Parathyroid adenoma (tissue), 2 donors: ENCODE results near the gene DNAL1.

ENCODE experiments used
- H2AFZ ChIP-seq: fragments of 300-600 bp; sonication (generic); one replicate; pipeline ENCODE4 v1.7.0; 2017; ENCODE audit warnings: antibody characterized with exemption, mild to moderate bottlenecking
- H3K27ac ChIP-seq: fragments of 300-600 bp; sonication (generic); one replicate; pipeline ENCODE4 v1.7.0; 2017
- H3K27me3 ChIP-seq: fragments of 300-600 bp; sonication (generic); one replicate; pipeline ENCODE4 v1.7.0; 2017; ENCODE audit warnings: low read length; ENCODE audit not compliant: control insufficient read depth, insufficient read depth
- H3K36me3 ChIP-seq: fragments of 300-600 bp; sonication (generic); one replicate; pipeline ENCODE4 v1.7.0; 2017; ENCODE audit warnings: low read length; ENCODE audit not compliant: control insufficient read depth, insufficient read depth
- H3K4me1 ChIP-seq: fragments of 300-600 bp; sonication (generic); one replicate; pipeline ENCODE4 v1.7.0; 2017; ENCODE audit warnings: control low read depth
- H3K4me2 ChIP-seq: fragments of 300-600 bp; sonication (generic); one replicate; pipeline ENCODE4 v1.7.0; 2017; ENCODE audit warnings: low read length
- H3K4me3 ChIP-seq: fragments of 300-600 bp; sonication (generic); one replicate; pipeline ENCODE4 v1.7.0; 2017; ENCODE audit warnings: low read depth, low read length
- H3K79me2 ChIP-seq: fragments of 300-600 bp; sonication (generic); one replicate; pipeline ENCODE4 v1.7.0; 2017; ENCODE audit warnings: control low read depth
- H3K9ac ChIP-seq: fragments of 300-600 bp; sonication (generic); one replicate; pipeline ENCODE4 v1.7.0; 2017; ENCODE audit warnings: mild to moderate bottlenecking
- H3K9me3 ChIP-seq: fragments of 300-600 bp; sonication (generic); one replicate; pipeline ENCODE4 v1.7.0; 2017; ENCODE audit warnings: low read length; ENCODE audit not compliant: control insufficient read depth
- CTCF ChIP-seq: fragments of 300-600 bp; sonication (generic); IDR thresholded peaks from one replicate; pipeline ENCODE4 v1.7.0; 2017; ENCODE audit warnings: antibody characterized with exemption, mild to moderate bottlenecking
- donor health status: primary hyperparathyroidism.

DNAL1 gene

DNA sequence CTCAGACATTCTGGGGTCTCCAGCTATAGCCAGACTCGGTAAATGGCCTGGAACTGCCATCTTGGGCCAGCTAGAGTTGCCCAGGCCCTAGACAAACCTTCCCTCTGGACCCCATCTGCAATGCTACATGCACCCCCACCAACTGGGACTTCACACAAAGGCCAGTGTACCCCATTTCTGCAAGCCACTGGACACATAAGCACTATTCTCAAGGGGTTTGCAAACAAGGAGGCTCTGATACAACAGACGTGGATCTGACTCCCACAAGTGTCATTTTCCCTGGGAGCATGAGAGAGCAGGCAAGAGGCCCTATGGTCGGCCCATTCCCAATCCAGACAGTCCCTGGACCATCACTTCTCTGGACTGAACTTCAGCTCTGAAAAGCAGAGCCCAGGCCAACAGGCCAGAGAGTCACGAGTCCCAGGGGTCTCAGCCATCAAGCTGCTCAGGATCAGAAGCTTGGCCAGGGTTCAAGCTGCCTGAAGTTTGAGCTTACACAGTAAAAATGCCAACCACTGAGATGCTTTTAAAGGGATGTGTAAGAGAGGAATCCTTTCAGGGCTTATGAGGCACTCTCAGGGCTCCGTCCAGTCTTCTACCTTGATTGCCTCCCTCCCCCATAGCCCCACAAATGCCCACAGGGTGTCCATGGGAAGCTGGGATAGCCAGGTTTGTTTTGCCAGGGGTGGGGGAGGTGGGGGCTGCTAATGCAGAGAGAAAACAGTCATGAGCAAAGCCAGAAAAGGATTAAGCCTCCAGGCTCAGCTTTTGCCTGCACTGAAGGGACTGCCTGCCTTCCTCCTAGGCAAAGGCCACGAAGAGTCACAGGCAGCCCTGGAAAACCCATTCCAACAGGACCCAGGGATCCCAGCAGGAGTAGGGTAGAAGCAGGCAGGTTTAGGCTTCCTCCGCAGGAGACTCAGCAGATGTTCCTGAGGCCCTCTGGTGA is 101.1 kb downstream of the DNAL1 start:
- no peaks in the 10 kb centered on the region for H3K9me3 ChIP-seq
- no peak overlapping the region for H2AFZ ChIP-seq
- H3K79me2 ChIP-seq: peaks cover 85% of the 10 kb centered on the region
- H3K27me3 ChIP-seq: no peaks in the 10 kb centered on the region
- no peak overlapping the region for H3K4me2 ChIP-seq
- H3K36me3 ChIP-seq: no peaks in the 10 kb centered on the region
- peak overlapping the region; percentile 74 for H3K27ac ChIP-seq
- H3K9ac ChIP-seq: no peak overlapping the region
- TF ChIP-seq CTCF: no peak
- no peak overlapping the region for H3K4me3 ChIP-seq
- peaks cover 78% of the 10 kb centered on the region for H3K4me1 ChIP-seq

GRCh38 chr14:73746520-73747378 is 102.0 kb downstream of the DNAL1 start:
- Histone ChIP-seq H3K9ac (no peak overlapping the region), H2AFZ (no peak overlapping the region), H3K9me3 (no peaks in the 10 kb centered on the region), H3K4me1 (peaks cover 79% of the 10 kb centered on the region), H3K79me2 (peaks cover 90% of the 10 kb centered on the region), H3K27ac (peak overlapping the region; percentile 9), H3K4me2 (no peak overlapping the region), H3K27me3 (no peaks in the 10 kb centered on the region), H3K4me3 (no peak overlapping the region), H3K36me3 (no peaks in the 10 kb centered on the region)
- TF ChIP-seq CTCF: no peak

DNA sequence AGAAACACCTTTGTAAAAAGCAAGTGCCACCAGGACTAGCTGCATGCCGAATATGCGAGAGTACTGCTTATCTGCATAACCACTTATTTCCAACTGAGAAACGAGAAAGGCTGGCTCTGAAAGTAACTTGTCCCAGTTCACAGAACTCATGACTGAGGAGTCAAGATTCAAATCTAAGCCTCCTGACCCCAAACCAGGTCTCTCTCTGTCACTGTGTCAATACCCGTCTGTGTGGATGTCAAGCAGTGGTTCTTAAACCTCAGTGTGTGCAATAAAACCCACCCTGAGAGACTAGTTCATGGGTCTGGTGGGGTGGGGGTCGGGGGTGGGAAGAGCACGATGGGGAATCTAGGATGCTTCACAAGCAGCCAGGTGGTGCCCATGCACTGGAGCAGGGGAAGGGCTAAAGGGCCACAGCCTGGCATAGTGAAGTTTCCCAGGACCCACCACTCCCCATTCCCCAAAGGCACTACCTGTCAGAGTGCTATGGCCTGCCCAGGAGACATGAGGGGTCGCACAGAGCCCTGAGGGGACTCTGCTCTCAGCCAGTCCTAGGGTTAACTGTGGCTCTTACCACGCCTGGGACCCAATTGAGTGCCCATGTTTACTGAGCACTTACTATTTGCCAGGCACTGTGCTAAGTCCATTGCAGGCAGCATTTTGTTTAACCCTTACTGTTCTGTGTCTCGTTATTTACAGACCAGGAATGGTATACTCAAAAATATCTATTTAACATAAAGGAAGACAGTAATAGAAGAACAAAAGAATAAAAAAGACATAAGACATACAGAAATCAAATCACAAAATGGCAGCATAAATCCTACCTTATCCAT is 102.8 kb downstream of the DNAL1 start:
- H3K4me2 ChIP-seq: no peak overlapping the region
- H3K27ac ChIP-seq: peak overlapping the region; percentile 9
- H3K9me3 ChIP-seq: no peaks in the 10 kb centered on the region
- H3K4me3 ChIP-seq: no peak overlapping the region
- peaks cover 78% of the 10 kb centered on the region for H3K4me1 ChIP-seq
- no peak overlapping the region for H3K9ac ChIP-seq
- H2AFZ ChIP-seq: no peak overlapping the region
- H3K79me2 ChIP-seq: peaks cover 91% of the 10 kb centered on the region
- no peaks in the 10 kb centered on the region for H3K36me3 ChIP-seq
- H3K27me3 ChIP-seq: no peaks in the 10 kb centered on the region
- TF ChIP-seq CTCF: no peak

DNA sequence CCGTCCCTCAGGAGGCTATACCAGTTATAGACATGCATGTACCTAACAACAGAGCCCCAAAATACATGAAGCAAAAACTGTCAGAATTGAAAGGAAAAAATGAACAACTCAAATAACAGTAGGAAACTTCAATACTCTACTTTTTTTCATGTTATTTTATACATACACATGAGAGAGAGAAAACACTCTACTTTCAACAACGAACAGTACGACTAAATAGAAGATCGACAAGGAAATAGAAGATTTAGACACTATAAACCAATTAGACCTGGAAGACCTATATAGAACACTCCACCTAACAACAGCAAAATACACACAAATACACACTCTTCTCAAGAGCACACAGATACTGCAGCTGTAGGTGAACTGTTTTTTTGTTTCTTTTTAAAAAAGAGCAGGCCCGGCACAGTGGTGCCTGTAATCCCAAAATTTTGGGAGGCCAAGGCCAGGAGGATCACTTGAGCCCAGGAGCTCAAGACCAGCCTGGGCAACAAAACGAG is 104.1 kb downstream of the DNAL1 start:
- Histone ChIP-seq H3K4me3 (no peak overlapping the region), H3K27ac (no peak overlapping the region), H3K79me2 (peaks cover 83% of the 10 kb centered on the region), H2AFZ (no peak overlapping the region), H3K4me2 (no peak overlapping the region), H3K9me3 (no peaks in the 10 kb centered on the region), H3K36me3 (no peaks in the 10 kb centered on the region), H3K9ac (no peak overlapping the region), H3K4me1 (peaks cover 78% of the 10 kb centered on the region), H3K27me3 (no peaks in the 10 kb centered on the region)
- TF ChIP-seq CTCF: no peak
